HG03558 (cell line): ENCODE measurements around the gene BET1L.
"Not testable (repeated sequence)": the region's sequence is repeated elsewhere in the genome, so short reads cannot be mapped to it uniquely, and the experiment has no call there.

ENCODE experiments used
- ATAC-seq: cut with Tn5 transposase; IDR thresholded peaks from one replicate; pipeline ENCODE4 v1.9.1; 2021; ENCODE audit warnings: moderate number of reproducible peaks; ENCODE audit not compliant: unreplicated experiment; ENCODE audit errors: extremely low read depth

Gene BET1L

GRCh38 chr11:199004-199581, 8.1 kb downstream of the BET1L start:
- no peak for ATAC-seq

- no peak for ATAC-seq
These were observed 8.9 kb downstream of the BET1L start for GRCh38 chr11:198236-198806.

- no peak for ATAC-seq
These were observed 9.4 kb downstream of the BET1L start for GRCh38 chr11:197741-198235.

- ATAC-seq, result no peak
These were observed 10.1 kb downstream of the BET1L start for GRCh38 chr11:196786-197731.

GRCh38 chr11:193481-193880, 13.7 kb downstream of the BET1L start:
- ATAC-seq, result not testable (repeated sequence)

GRCh38 chr11:192674-193128, 14.5 kb downstream of the BET1L start, which contains the start of gene SCGB1C1:
SCGB1C1 (plus strand) TSS chr11:193078; CDS start chr11:193100, 22 bp downstream.
- ATAC-seq, result not testable (repeated sequence)

GRCh38 chr11:191490-192478, 15.4 kb downstream of the BET1L start:
- not testable (repeated sequence) for ATAC-seq

- not testable (repeated sequence) for ATAC-seq
These were observed 16.7 kb downstream of the BET1L start for GRCh38 chr11:190546-190945.

- ATAC-seq, result peak; percentile 47
These were observed 17.3 kb downstream of the BET1L start for GRCh38 chr11:189843-190311.

- ATAC-seq, result not testable (repeated sequence)
These were observed 17.9 kb downstream of the BET1L start for GRCh38 chr11:189200-189783.

GRCh38 chr11:180242-180641, 27.0 kb downstream of the BET1L start:
- not testable (repeated sequence) for ATAC-seq
